CD4-positive, alpha-beta T cell treated with Interleukin-6 at 100 ng/mL for 8 hours (primary cell): Measurements from ENCODE around the gene ERI3.

ENCODE experiments used
- DNase-seq: peaks from one replicate; pipeline ENCODE4 v3.0.0-alpha.2; 2020; ENCODE audit warnings: mixed read lengths, low spot score

ERI3 gene

GRCh38 chr1:44316231-44316759 is 38.8 kb downstream of the ERI3 start:
- DNase-seq: no peak

GRCh38 chr1:44315521-44315920 is 39.5 kb downstream of the ERI3 start:
- no peak for DNase-seq

GRCh38 chr1:44314452-44314851 is 40.6 kb downstream of the ERI3 start:
- no peak for DNase-seq

GRCh38 chr1:44313265-44313918 is 41.7 kb downstream of the ERI3 start:
- DNase-seq: no peak

GRCh38 chr1:44312399-44313196 is 42.5 kb downstream of the ERI3 start:
- no peak for DNase-seq

- DNase-seq: no peak
Observed at GRCh38 chr1:44310006-44310405, 45.1 kb downstream of the ERI3 start.

- DNase-seq: peak; percentile 14
Observed at GRCh38 chr1:44305962-44306422, 49.1 kb downstream of the ERI3 start.

GRCh38 chr1:44303532-44303931 is 51.5 kb downstream of the ERI3 start:
- no peak for DNase-seq

GRCh38 chr1:44302541-44302940 is 52.5 kb downstream of the ERI3 start:
- DNase-seq: no peak

- DNase-seq: no peak
Observed at GRCh38 chr1:44301442-44301841, 53.6 kb downstream of the ERI3 start.

GRCh38 chr1:44300852-44301251 is 54.2 kb downstream of the ERI3 start:
- DNase-seq: no peak

- no peak for DNase-seq
Observed at GRCh38 chr1:44297695-44298400, 57.2 kb downstream of the ERI3 start.

GRCh38 chr1:44296806-44297205 is 58.3 kb downstream of the ERI3 start:
- no peak for DNase-seq

- DNase-seq: no peak
Observed at GRCh38 chr1:44296086-44296485, 59.0 kb downstream of the ERI3 start.

- DNase-seq: no peak
Observed at GRCh38 chr1:44294588-44295007, 60.5 kb downstream of the ERI3 start.

GRCh38 chr1:44293761-44294315 is 61.2 kb downstream of the ERI3 start:
- no peak for DNase-seq

- DNase-seq: no peak
Observed at GRCh38 chr1:44292651-44293050, 62.4 kb downstream of the ERI3 start.

- DNase-seq: no peak
Observed at GRCh38 chr1:44290250-44291094, 64.6 kb downstream of the ERI3 start.

GRCh38 chr1:44289530-44289929 is 65.5 kb downstream of the ERI3 start:
- no peak for DNase-seq

GRCh38 chr1:44288883-44289282 is 66.2 kb downstream of the ERI3 start:
- no peak for DNase-seq

- DNase-seq: no peak
Observed at GRCh38 chr1:44284184-44284583, 70.9 kb downstream of the ERI3 start.
